Tibial artery (tissue), 4 donors: ENCODE measurements around the gene STIM2.

Experiments used
- DNase-seq, 2 donors: peaks; one replicate each; pipeline ENCODE4 v3.0.0-alpha.2; 2019
- H3K27ac ChIP-seq, 2 donors: fragments of 200-600 bp; sonication (generic) in 1 of 2; 1 replicate in 1 of 2; 2 replicates in 1 of 2; pipeline ENCODE4 v1.5.1; 2018 to 2019; ENCODE audit warnings: mild to moderate bottlenecking in 1 of 2
- H3K27me3 ChIP-seq, 2 donors: fragments of 200-600 bp; sonication (generic) in 1 of 2; one replicate each; pipeline versions ENCODE4 v1.5.1 to v1.6.0; 2016 to 2019
- H3K36me3 ChIP-seq, 3 donors: fragments of 200-600 bp; sonication (generic) in 2 of 3; one replicate each; pipeline ENCODE4 v1.5.1; 2016 to 2019; ENCODE audit warnings: mild to moderate bottlenecking in 2 of 3
- H3K4me1 ChIP-seq, 4 donors: fragments of 200-600 bp; sonication (generic) in 2 of 4; 1 replicate in 3 of 4; 2 replicates in 1 of 4; pipeline ENCODE4 v1.5.1; 2016 to 2019
- H3K4me3 ChIP-seq, 2 donors: fragments of 200-600 bp; sonication (generic) in 1 of 2; 1 replicate in 1 of 2; 2 replicates in 1 of 2; pipeline ENCODE4 v1.5.1; 2018 to 2019; ENCODE audit warnings: mild to moderate bottlenecking in 2 of 2
- H3K9me3 ChIP-seq, 3 donors: fragments of 200-600 bp; sonication (generic) in 1 of 3; one replicate each; pipeline ENCODE4 v1.5.1; 2016 to 2019
- CTCF ChIP-seq, 2 experiments: fragments of 200-600 bp in 1 of 2; fragments of 450-650 bp in 1 of 2; IDR thresholded peaks; one replicate each; pipeline ENCODE4 v1.5.1; 2017 to 2019; ENCODE audit warnings: antibody characterized with exemption in 2 of 2, mild to moderate bottlenecking in 1 of 2, moderate library complexity in 1 of 2
- intact Hi-C: fragments of 100-400 bp; cut with DNase I; formaldehyde crosslinking; loops from one replicate; pipeline ENCODE4 v1.15.0; 2023; ENCODE audit warnings: low total_unique reads

Gene STIM2

GRCh38 chr4:26864899-26865298, 4.3 kb downstream of the STIM2 start:
- peaks cover 0 to 16% (median under 1%) of the 10 kb centered on the region in 4 donors for H3K4me1 ChIP-seq
- H3K27me3 ChIP-seq: no peaks in the 10 kb centered on the region
- H3K9me3 ChIP-seq: no peaks in the 10 kb centered on the region
- H3K4me3 ChIP-seq: no peak overlapping the region
- no peak for TF ChIP-seq CTCF (IDR thresholded peaks at IDR 0.05)
- intact Hi-C loops: no loop called here
- DNase-seq: no peak
- H3K27ac ChIP-seq: no peak overlapping the region
- H3K36me3 ChIP-seq: no peaks in the 10 kb centered on the region

- Histone ChIP-seq H3K9me3 (no peaks in the 10 kb centered on the region), H3K27me3 (no peaks in the 10 kb centered on the region), H3K4me3 (no peak overlapping the region), H3K36me3 (no peaks in the 10 kb centered on the region), H3K4me1 (peaks cover 0 to 14% (median 0%) of the 10 kb centered on the region in 4 donors), H3K27ac (no peak overlapping the region)
- no peak for TF ChIP-seq CTCF (IDR thresholded peaks at IDR 0.05)
- DNase-seq: no peak
- intact Hi-C loops: no loop called here
Observed at GRCh38 chr4:26866203-26866602, 5.6 kb downstream of the STIM2 start.

- peaks cover 0 to 14% (median 0%) of the 10 kb centered on the region in 4 donors for H3K4me1 ChIP-seq
- no peak for DNase-seq
- H3K36me3 ChIP-seq: no peaks in the 10 kb centered on the region
- intact Hi-C loops: no loop called here
- no peak for TF ChIP-seq CTCF (IDR thresholded peaks at IDR 0.05)
- H3K27me3 ChIP-seq: no peaks in the 10 kb centered on the region
- no peak overlapping the region for H3K4me3 ChIP-seq
- no peaks in the 10 kb centered on the region for H3K9me3 ChIP-seq
- H3K27ac ChIP-seq: no peak overlapping the region
Observed at GRCh38 chr4:26866781-26867180, 6.1 kb downstream of the STIM2 start.

GRCh38 chr4:26867914-26868684, 7.5 kb downstream of the STIM2 start:
- Histone ChIP-seq H3K27ac (no peak overlapping the region), H3K4me3 (no peak overlapping the region), H3K9me3 (no peaks in the 10 kb centered on the region), H3K4me1 (peaks cover 0 to 5% (median 0%) of the 10 kb centered on the region in 4 donors), H3K36me3 (no peaks in the 10 kb centered on the region), H3K27me3 (no peaks in the 10 kb centered on the region)
- intact Hi-C loops: no loop called here
- TF ChIP-seq CTCF (IDR thresholded peaks at IDR 0.05): no peak
- no peak for DNase-seq

GRCh38 chr4:26870576-26871262, 10.1 kb downstream of the STIM2 start:
- no peak for TF ChIP-seq CTCF (IDR thresholded peaks at IDR 0.05)
- H3K27ac ChIP-seq: no peak overlapping the region
- no peaks in the 10 kb centered on the region for H3K9me3 ChIP-seq
- intact Hi-C loops: no loop called here
- no peak overlapping the region for H3K4me3 ChIP-seq
- H3K4me1 ChIP-seq: peaks cover 0 to 5% (median 0%) of the 10 kb centered on the region in 4 donors
- no peak for DNase-seq
- no peaks in the 10 kb centered on the region for H3K36me3 ChIP-seq
- no peaks in the 10 kb centered on the region for H3K27me3 ChIP-seq
